ENCODE measurements around the gene ROCK2.
A peak's percentile ranks its signal among the peaks of the same experiment; 100 is the strongest.

Gene ROCK2

DNA sequence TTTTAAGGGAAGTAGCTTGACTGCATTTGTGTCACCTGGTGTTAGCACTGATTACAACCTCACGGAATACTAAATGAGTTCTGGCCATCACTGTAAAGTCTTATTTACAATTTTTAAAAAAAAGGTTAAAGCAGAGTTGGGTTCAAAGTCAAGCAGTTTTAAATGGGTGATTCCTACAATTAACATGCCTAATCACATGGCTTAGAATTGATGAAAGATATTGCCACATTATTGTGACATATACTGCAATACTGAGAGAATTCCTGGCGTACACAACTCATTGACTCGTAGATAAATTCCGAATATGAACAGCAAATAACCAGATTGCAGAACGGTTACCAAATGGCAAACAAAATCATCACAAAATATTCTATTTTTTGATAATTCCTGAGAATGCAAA, 34.2 kb downstream of the ROCK2 start:
- no peak for DNase-seq (ENCODE audit: low read depth in 2 of 2)

DNA sequence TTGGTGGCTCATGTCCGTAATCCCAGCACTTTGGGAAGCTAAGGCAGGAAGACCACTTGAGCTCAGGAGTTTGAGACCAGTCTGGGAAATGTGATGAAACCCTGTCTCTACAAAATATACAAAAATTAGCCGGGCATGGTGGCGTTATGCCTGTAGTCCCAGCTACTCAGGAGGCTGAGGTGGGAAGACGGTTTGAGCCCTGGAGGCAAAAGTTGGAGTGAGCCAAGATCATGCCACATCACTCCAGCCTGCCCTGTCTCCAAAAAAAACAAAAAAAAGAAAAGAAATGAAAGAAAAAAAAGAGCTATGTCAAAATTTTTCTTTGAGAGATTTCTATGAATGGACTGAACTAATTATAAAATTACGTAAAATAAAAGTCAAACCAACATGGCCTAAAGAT, 34.7 kb downstream of the ROCK2 start:
- no peak for DNase-seq (ENCODE audit: low read depth in 2 of 2)

DNA sequence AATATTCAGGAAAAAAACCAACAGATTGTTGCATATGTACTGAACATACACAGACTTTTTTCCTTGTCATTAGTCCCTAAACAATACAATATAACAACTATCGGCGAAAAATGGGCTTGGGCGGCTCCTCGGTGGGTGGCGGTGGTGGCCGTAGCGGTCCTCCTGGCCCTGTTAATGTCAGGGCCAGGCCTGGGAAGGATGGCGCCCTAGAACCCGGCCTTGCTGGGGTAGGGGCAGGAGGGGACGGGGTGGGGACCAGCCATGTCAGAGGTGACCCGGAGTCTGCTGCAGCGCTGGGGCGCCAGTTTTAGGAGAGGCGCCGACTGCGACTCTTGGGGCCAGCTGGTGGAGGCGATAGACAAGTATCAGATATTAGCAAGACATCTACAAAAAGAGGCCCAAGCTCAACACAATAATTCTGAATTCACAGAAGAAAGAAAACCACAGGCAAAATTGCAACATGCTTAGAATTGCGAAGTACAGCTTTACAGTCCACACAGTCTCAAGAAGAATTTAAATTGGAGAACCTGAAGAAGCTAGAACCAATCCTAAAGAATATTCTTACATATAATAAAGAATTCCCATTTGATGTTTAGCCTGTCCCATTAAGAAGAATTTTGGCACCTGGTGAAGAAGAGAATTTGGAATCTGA, 36.5 kb downstream of the ROCK2 start:
- DNase-seq (ENCODE audit: low read depth in 2 of 2), result no peak

DNA sequence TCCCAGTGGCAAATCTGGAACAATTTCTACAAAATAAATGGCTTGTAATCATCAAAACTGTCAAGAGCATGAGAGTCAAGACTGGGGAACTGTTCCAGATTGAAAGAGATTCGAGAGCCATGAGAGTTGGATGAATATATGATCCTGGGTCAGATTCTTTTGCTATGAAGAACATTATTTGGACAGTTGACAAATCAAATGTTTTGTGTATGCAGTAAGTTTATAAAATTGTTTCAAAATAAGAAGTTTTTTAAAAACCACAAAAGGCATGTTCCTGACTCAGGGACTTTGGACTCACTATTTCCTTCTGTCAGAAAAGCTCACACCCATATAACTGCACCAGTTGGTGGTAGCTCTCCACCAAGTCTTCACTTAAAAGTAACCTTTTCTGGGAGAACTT, 38.5 kb downstream of the ROCK2 start:
- peak; percentile 76 to 80 for DNase-seq (ENCODE audit: low read depth in 2 of 2)

DNA sequence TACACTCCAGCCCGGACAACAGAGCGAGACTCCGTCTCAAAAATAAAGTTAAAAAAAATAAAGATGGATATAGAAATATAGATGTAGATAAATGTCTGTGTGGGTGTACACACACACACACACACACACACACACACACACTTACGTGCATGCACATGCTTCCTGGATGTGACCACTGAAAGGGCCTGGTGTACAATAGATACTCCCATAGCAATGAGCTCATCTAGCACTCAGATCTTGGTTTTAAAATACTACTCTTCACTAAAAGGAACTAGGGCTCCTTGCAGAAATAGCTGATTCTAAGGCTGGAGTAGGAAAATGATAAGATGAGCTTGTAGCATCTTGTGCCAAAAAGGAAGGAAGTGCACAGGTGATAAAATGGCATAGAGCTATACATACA, 39.1 kb downstream of the ROCK2 start:
- no peak for DNase-seq (ENCODE audit: low read depth in 2 of 2)

DNA sequence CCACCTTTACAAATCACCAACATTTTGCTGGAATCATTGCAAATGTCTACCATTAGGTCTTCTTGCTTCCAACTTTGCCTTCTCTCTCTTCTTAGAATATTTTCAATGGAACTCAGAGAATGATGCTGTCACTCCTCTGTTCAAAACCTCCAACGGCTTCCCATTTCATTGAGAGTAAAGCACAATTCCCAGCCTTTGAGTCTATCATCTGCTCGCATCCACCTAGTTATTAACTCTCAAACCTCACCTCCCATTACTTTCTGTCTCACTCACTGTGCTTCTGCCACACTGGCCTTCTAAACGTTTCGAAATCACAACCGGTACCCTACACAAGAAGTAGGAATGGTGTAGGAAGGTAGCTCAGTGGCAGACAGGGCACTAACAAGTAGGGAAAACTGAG, 40.0 kb downstream of the ROCK2 start:
- no peak for DNase-seq (ENCODE audit: low read depth in 2 of 2)

DNA sequence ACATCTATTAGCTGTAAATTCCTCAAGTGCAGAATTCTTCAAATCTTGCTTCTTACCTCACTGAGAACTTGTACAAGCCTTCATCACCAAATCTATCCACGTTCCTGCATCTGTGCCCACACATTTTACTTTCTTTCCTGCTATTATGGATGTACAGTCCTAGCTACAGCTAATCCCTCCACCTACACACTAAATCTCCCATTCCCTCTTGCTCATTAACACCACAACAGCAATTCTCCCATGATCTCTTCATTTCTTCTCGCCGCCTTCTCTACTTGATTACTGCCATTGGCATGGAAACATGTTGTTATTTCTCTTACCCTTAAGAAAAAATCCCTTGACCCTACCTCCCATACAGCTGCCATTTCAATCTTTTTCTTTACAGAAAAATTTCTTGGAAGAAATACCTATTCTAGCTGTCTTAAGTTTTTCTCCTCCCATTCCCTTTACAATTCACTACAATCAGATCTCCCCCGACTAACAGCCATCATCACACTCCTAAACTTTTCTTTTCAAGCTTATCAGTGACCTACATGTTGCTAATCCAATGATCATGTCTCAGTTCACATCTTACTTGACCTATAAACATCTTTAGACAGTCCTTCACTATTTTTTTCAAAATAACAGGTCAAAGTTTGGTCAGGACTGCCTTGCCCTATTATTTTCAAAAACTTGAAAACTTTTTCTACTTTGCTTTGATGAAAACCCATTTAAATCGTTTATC, 41.0 kb downstream of the ROCK2 start:
- DNase-seq (ENCODE audit: low read depth in 2 of 2), result no peak

DNA sequence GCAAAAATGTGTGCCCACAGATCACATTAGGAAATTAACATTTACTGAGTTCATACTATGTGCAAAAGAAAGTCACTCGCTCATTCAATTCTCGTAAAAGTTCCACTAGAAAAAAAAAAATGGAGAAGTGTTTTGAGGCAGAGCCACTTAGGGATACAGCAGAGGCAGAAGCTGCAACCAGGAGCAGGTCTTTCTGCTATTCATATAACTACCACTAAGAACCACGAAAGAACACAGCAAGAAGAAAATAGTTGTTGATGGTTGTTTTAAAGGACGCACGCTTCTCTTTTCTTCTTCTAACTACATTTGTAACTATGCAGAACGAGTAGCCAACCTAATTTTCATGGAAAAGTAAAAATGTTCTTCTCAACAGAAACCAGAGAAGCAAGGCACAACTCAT, 45.0 kb downstream of the ROCK2 start:
- no peak for DNase-seq (ENCODE audit: low read depth in 2 of 2)

DNA sequence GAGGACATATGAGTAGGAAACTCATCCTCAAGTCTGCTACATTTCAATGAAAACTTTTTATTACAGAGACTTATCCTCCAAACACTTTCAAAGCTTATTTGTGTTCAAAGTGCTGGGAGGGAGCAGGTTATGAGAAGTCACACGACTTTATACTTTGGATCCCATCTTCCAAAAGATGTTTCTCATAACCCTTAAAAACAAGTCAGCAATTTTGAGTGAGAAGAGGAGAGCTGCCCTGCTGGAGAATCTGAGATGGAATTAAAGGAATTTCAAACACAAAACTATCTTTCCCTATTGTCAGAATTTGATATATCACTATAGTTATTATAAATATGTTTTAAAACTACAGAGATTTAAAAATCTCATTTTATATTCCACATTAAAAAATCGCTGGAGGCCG, 45.8 kb downstream of the ROCK2 start:
- no peak for DNase-seq (ENCODE audit: low read depth in 2 of 2)

DNA sequence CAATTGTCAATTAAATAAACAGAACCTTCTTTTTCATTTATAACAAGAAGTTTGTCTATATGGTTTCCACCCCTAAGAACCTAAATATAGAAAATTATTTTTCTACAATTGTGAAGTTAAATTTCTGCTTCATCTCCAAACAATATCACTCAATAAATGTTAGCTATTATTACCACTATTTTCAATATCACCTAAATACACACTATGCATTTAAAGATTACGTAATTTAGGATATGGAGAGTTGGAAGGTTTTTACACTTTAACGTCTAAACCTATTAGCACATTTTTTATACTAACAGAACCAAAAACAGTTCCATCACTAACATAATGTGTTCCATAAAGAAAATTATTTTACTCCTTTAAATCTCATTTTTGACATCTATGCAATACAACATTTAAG, 48.0 kb downstream of the ROCK2 start:
- DNase-seq (ENCODE audit: low read depth in 2 of 2), result no peak

DNA sequence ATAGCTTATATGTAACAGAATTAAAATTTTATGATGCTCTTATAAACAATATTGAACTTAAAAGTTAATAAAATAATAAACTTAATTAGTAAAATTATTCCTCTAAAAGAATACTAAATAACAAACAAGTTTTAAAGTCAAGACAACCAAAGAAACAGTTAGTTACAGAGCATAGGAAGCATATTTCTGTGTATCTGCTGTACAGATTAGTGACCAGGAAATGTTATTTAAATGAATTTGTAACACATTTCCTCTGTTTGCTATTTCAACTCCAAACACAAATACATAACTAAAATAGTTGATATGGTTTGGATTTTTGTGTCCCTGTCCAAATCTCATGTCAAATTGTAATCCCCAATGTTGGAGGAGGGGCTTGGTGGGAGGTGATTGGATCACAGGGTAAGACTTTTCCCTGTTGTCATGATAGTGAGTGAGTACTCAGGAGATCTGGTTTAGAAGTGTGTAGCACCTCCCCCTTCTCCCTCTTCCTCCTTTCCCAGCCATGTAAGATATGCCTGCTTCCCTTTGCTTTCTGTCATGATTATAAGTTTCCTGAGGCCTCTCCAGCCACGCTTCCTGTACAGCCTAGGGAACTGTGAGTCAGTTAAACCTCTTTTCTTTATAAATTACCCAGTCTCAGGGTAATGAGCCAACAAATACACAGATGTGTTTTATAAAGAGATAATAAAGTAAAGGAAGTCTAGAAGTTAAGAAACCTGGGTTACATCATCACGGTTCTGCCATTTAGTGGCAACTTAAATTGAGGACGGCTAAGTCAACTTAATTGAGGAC, 51.8 kb downstream of the ROCK2 start:
- no peak for DNase-seq (ENCODE audit: low read depth in 2 of 2)

DNA sequence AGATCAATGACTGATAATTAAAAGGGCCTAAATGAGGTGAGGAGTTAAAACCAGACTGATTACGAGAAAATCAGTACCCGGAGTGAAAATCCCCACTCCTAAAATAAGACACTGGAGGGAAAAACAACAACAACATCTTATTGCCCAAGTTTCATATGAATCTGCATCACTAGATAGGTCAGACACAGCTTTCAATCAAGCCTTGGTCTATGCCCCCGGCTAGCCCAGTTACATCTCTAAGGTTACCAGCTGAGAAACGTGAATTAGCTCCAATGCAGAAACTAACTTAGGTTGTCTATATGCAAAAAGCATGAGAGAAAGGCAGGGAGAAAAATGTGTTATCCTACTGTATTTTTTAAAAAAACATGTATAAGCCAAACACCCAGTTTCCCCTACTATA, 53.7 kb downstream of the ROCK2 start:
- no peak for DNase-seq (ENCODE audit: low read depth in 2 of 2)

DNA sequence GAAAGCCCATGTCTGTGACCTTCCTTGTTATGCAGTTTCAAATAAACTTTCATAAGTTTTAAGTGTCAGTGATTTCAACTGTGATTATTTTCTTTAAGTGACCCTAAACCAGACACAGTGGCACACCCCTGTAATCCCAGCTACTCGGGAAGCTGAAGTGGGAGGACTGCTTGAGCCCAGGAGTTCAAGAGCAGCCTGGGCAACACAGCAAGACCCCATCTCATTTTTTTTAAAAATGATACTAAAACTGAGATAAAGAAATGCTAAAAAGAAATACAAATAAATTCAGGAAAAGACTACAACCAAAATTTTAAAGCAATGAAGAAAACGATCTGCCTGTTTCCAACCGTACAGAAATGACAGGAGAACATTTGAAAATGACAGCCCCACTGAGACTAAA, 54.2 kb downstream of the ROCK2 start:
- DNase-seq (ENCODE audit: low read depth in 2 of 2), result no peak

DNA sequence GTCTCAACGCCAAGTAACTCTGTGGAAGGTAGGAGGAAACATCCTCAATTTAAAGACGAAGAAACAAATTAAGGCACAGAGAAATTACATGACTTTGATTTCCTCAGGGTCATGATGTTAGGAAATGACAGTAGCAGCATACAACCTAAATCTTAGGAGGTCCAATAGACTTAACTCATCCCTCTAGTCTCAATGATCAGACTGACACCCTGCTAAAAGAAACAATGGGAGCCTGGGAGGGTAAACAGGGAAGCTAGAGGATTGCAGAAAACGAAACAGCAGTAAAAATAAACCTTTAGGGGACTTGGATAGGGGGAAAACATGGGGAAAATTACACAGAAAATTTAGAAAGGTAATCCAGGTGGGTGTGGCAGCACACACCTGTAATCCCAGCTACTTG, 56.0 kb downstream of the ROCK2 start:
- DNase-seq (ENCODE audit: low read depth in 2 of 2), result no peak

DNA sequence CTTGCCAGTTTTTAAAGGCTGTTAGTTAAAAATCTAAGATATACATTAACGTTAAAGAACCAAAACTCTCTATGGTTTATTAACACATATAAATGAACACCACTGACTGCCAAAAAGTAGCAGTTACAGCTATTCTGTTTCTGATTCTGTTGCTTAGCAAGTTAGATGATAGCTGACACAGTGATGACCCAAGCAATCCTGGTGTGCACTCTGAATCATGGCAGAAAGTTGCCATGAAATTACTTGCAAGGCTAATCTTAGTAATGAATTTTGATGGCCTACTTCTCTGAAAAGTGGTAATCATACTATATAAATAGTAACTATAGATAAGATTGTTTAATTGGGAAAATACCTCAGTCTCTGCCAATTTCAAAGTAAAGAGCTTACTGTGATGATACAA, 57.7 kb downstream of the ROCK2 start:
- DNase-seq (ENCODE audit: low read depth in 2 of 2), result no peak

DNA sequence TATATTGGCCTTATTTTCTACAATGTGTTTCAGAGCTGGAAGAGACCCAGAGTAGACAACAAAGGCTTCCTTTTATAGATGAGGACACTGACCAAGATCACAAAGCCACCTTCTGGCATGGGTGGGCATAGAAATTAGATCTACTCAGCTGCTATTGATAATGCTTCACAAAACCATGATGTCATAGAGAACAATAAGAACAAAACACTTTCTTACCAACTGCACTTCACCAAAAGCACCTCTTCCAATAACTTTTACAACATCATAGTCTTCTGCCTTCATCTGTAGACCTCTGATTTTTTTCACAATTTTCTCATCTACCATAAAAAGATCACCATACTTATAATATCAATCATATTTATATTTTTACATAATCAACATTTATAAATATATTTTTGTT, 58.1 kb downstream of the ROCK2 start:
- DNase-seq (ENCODE audit: low read depth in 2 of 2), result no peak

DNA sequence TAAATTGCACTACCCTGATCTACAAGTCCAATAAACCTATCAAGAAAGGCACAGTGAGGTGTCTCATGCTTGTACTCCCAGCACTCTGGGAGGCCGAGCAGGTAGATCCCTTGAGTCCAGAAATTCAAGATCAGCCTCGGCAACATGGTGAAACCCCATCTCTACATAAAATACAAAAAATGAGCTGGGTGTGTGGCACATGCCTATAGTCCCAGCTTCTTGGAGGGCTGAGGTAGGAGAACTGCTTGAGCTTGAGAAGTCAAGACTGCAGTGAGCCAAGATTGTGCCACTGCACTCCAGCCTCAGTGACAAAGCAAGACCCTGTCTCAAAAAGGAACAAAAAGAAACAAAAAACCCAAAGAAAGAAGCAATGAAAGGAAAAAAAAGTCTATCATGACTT, 58.9 kb downstream of the ROCK2 start:
- no peak for DNase-seq (ENCODE audit: low read depth in 2 of 2)

DNA sequence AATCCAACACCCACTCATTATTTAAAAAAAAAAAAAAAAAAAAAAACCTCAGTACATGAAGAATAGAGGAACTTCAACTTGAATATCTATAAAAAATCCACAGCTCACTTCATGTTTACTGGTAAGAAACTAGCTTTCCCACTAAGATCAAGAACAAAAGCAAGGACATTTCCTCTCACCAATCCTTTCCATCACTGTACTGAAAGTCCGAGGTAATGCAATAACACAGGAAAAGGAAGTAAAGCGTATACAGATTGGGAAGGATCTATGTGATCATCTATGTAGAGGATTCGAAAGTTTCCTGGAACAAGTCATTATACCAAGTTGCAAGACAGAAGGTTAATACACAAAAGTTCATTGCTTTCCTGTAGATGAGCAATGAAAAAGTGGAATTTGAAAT, 63.2 kb downstream of the ROCK2 start:
- no peak for DNase-seq (ENCODE audit: low read depth in 2 of 2)

DNA sequence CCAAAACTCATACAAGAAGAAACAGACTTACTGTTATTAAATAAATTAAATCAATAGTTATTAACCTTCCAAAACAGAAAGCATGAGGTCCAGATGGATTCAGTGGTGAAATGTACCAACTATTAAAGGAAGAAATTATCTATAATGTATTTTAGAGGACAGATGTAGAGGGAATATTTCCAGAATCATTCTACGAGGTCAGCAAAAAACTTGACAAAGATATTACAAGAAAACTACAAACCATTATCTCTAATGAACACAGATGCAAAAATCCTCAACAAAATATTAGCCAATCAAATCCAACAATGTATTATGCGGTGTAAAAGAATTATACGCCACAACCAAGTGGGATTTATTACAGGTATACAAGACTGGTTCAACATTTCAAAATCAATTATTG, 63.7 kb downstream of the ROCK2 start:
- no peak for DNase-seq (ENCODE audit: low read depth in 2 of 2)

DNA sequence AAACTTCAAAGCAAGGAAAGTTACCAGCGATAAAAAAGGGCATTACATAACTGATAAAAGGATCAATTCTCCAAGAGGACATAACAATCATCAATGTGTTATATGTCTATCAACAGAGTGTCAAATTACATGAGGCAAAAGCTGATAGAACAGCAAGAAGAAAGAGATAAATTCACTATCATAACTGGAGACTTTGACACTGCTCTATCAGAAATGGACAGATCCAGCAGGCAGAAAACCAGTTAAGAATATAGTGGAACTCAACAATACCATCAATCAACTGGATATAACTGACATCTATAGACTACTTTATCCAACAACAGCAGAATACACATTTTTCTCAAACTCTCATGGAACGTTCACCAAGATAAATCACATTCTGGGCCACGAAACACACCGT, 65.0 kb downstream of the ROCK2 start:
- no peak for DNase-seq (ENCODE audit: low read depth in 2 of 2)

DNA sequence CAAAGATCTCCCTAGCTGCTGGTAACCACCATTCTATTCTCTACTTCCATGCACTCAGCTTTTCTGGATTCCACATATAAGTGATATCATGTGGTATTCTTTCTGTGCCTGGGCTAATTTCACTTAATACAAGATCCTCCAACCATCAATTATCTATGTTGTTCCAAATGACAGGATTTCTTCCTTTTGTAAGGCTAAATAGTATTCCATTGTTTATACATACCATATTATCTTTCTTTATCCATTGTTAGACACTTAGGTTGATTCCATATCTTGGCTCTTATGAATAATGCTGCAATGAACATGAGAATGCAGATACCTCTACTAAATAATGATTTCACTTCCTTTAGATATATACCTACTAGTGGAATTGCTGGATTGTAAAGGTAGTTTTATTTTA, 66.2 kb downstream of the ROCK2 start:
- DNase-seq (ENCODE audit: low read depth in 2 of 2), result no peak

DNA sequence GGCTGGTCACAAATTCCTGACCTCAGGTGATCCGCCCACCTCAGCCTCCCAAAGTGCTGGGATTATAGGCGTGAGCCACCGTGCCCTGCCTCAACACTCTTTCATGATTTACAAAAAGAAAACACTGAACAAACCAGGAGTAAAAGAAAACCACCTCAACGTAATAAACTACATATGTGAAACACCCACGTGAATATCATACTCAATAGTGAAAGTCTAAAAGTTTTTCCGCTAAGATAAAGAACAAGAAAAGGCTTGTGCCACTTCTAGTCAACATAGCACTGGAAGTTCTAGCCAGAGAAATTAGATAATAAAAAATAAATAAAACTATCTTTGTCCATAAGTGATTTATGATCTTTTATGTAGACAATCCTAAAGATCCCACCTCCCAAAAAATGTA, 68.5 kb downstream of the ROCK2 start:
- no peak for DNase-seq (ENCODE audit: low read depth in 2 of 2)

DNA sequence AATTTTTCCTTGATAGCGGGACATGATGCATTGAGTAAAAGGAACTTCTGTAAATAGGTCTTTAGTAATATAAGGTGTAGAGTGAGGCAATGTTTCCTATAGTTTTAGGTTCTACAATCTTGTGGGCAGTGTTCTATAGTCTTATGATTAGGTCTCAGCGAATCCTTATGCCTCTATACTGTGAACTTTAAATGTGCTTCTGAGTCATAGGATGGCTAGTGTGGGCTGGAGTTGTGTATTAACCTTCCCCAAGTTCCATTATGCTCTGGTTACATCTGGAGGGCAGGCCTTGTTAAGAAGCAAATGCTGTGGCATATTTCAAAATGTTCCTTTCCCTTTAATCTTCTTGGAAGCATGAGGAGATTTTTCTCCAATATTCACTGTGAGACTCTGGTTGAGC, 73.5 kb downstream of the ROCK2 start:
- DNase-seq (ENCODE audit: low read depth in 2 of 2), result peak; percentile 49 to 50
